Measurements from ENCODE around the gene SLC2A11. TPM values are rescaled to one million over a fixed set of nuclear protein-coding genes. Genes with fewer than 3 reads are reported as not detected.

The SLC2A11 gene
- total and polyA plus RNA-seq, 2 donors from 2014 or later = 23.7 to 28.9 TPM

- TF ChIP-seq CTCF (IDR thresholded peaks at IDR 0.05; ENCODE audit: borderline replicate concordance, extremely low read depth, insufficient read depth) = no peak
- Histone ChIP-seq H3K9me3 (ENCODE audit: control insufficient read depth in 2 of 3, insufficient read depth in 1 of 3, low read length in 3 of 3) (no peaks in the 10 kb centered on the region), H3K9ac (ENCODE audit: low read length in 3 of 3) (no peak overlapping the region), H3K4me3 (ENCODE audit: low read length in 3 of 3) (no peak overlapping the region), H3K36me3 (ENCODE audit: control insufficient read depth in 2 of 3, insufficient read depth in 3 of 3, low read length in 3 of 3) (no peaks in the 10 kb centered on the region), H3K4me1 (ENCODE audit: control insufficient read depth in 2 of 3, insufficient read depth in 2 of 3, low read depth in 1 of 3, low read length in 3 of 3) (peaks cover 0 to 27% (median 0%) of the 10 kb centered on the region in 3 donors), H3K27ac (ENCODE audit: low read depth in 2 of 2, low read length in 2 of 2) (no peak overlapping the region), H3K27me3 (ENCODE audit: control insufficient read depth, insufficient read depth, low read length) (no peaks in the 10 kb centered on the region)
- intact Hi-C loops (cut with DNase I) = loop anchor here (10.0 kb wide), 1 partner anchor 71 kb away; the partner anchor contains the start of gene MMP11
- FAIRE-seq = no peak
- DNase-seq = peak in 1 of 5 donors; percentile 66
Measured at GRCh38 chr22:23845265-23846080, 12.2 kb upstream of the SLC2A11 start.

DNA sequence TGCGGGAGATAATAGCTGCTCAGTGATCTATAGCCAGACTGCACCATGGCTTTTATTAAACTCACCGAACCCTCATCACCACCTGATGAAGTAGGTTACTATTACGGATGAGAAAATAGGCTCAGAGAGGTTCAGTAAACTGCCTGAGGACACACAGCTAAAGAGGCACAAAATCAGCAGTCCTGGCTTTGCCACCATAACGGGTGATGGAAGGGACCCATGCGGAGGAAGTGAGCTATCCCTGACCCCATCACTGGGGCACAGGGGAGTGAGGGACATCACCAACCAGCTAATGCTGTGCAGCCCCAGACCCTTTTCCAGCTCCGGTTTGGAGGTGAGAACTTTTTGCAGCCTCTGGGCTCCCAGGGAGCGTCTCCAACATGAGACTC lies 11.6 kb upstream of the SLC2A11 start:
- intact Hi-C loops (cut with DNase I) = loop anchor here (10.0 kb wide), 1 partner anchor 71 kb away; the partner anchor contains the start of gene MMP11
- no peak for FAIRE-seq

DNA sequence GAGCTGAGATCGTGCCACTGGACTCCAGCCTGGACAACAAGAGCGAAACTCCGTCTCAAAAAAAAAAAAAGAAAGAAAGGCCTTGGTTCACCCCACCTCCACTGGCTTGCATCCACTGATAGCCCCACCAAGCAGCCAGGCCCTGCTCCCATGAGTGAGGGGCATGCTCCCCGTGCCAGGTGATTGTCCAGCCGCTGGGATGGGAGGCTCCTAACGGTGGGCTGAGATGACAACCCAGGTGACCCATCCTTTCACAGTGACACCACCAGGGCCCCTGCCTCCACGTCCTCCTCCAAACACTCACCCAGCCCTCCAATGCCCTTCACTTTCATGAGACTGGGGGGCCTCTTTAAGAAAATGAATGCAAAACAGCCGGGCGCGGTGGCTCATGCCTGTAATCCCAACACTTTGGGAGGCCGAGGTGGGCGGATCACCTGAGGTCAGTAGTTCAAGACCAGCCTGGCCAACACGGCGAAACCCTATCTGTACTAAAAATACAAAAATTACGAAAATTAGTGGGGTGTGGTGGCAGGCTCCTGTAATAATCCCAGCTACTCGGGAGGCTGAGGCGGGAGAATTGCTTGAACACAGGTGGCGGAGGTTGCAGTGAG lies 10.3 kb upstream of the SLC2A11 start:
- Histone ChIP-seq H3K36me3 (ENCODE audit: control insufficient read depth in 2 of 3, insufficient read depth in 3 of 3, low read length in 3 of 3) (no peaks in the 10 kb centered on the region), H3K9ac (ENCODE audit: low read length in 3 of 3) (no peak overlapping the region), H3K4me3 (ENCODE audit: low read length in 3 of 3) (no peak overlapping the region), H3K27me3 (ENCODE audit: control insufficient read depth, insufficient read depth, low read length) (no peaks in the 10 kb centered on the region), H3K9me3 (ENCODE audit: control insufficient read depth in 2 of 3, insufficient read depth in 1 of 3, low read length in 3 of 3) (no peaks in the 10 kb centered on the region), H3K4me1 (ENCODE audit: control insufficient read depth in 2 of 3, insufficient read depth in 2 of 3, low read depth in 1 of 3, low read length in 3 of 3) (peaks cover 0 to 27% (median 0%) of the 10 kb centered on the region in 3 donors), H3K27ac (ENCODE audit: low read depth in 2 of 2, low read length in 2 of 2) (no peak overlapping the region)
- FAIRE-seq (no peak), DNase-seq (peak in 1 of 5 donors; percentile 62)
- intact Hi-C loops (cut with DNase I) = loop anchor here (10.0 kb wide), 1 partner anchor 73 kb away; the partner anchor contains the start of gene MMP11
- no peak for TF ChIP-seq CTCF (IDR thresholded peaks at IDR 0.05; ENCODE audit: borderline replicate concordance, extremely low read depth, insufficient read depth)

More for the DNA sequence above, 11.6 kb upstream of the SLC2A11 start:
- Histone ChIP-seq H3K9me3 (ENCODE audit: control insufficient read depth in 2 of 3, insufficient read depth in 1 of 3, low read length in 3 of 3) (no peaks in the 10 kb centered on the region), H3K27me3 (ENCODE audit: control insufficient read depth, insufficient read depth, low read length) (no peaks in the 10 kb centered on the region), H3K36me3 (ENCODE audit: control insufficient read depth in 2 of 3, insufficient read depth in 3 of 3, low read length in 3 of 3) (no peaks in the 10 kb centered on the region), H3K4me3 (ENCODE audit: low read length in 3 of 3) (no peak overlapping the region), H3K9ac (ENCODE audit: low read length in 3 of 3) (no peak overlapping the region), H3K4me1 (ENCODE audit: control insufficient read depth in 2 of 3, insufficient read depth in 2 of 3, low read depth in 1 of 3, low read length in 3 of 3) (peaks cover 0 to 27% (median 0%) of the 10 kb centered on the region in 3 donors), H3K27ac (ENCODE audit: low read depth in 2 of 2, low read length in 2 of 2) (no peak overlapping the region)
- no peak for TF ChIP-seq CTCF (IDR thresholded peaks at IDR 0.05; ENCODE audit: borderline replicate concordance, extremely low read depth, insufficient read depth)
- no peak for DNase-seq
